Stimulated activated CD4-positive, alpha-beta T cell treated with anti-CD3 and anti-CD28 coated beads, Interleukin-15, amount 100 ng/mL, for 1 hour (primary cell): Measurements from ENCODE around the gene EIF3A.
A peak's percentile ranks its signal among the peaks of the same experiment; 100 is the strongest.
"Not testable (repeated sequence)": the region's sequence is repeated elsewhere in the genome, so short reads cannot be mapped to it uniquely, and the experiment has no call there.

Source experiments
- DNase-seq, 2 donors: peaks; one replicate each; pipeline ENCODE4 v3.0.0-alpha.2; 2020; ENCODE audit warnings: low read depth in 1 of 2, low spot score in 1 of 2

EIF3A gene

DNA sequence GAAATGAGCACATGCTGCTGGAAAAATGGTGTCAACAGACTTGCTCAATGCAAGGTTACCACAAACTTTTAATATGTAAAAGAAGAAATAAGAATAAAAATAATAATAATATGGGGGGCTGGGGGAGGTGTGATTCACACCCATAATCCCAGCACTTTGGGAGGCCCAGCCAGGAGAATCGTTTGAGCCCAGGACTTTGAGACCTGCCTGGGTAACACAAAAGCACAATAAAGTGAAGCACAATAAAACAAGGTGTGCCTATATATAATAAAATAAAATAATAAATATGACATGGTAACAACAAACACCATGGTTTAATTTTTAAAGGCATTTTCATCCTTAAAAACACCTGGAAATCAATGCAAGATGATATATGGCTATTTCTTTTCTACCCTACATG is 25.1 kb downstream of the EIF3A start:
- no peak for DNase-seq

DNA sequence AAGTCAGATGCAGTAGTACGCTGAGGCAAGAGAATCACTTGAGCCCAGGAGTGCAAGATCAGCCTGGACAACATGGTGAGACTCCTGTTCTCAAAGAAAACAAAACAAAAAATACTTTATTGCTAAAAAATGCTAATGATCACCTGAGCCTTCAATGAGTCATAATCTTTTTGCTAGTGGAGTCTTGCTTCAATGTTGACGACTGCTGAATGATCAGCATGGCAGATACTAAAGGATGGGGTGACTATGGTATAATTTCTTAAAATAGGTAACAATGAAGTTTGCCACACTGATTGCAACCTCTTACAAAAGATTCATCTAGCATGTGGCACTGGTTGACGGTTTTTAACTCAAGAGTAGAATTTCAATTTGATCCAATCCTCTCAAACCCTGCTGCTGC is 28.8 kb downstream of the EIF3A start:
- no peak for DNase-seq

DNA sequence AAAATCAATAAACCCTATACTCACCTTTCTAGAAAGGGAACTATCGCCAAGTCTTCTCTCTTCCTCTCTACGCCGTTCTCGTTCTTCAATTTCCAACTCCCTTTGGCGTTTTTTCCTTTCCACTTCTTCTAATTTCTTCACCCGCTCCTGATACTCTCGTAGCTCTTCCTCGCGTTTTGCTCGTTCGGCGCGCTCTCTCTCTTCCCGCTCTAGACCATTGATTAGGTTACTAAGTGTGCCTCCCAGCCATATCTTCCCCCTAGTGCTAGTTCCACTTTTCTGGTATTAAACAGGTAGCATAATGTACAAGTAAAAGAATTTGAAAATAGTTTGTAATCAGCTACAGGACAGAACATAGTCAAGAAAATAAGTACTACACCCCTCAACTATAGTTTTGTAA is 30.8 kb downstream of the EIF3A start:
- no peak for DNase-seq

DNA sequence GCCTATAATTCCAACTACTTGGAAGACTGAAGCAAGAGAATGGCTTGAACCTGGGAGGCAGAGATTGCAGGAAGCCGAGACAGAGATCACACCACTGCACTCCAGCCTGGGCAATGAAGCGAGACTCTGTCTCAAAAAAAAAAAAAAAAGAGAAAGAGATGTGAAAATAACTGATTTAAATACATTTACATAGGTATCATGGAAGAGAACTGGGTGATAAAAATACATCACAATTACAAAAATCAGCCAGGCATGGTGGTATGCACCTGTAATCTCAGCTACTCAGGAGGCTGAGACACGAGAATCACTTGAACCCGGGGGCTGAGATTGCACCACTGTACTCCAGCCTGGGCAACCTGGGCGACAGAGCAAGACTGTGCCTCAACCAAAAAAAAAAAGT is 31.3 kb downstream of the EIF3A start:
- DNase-seq: no peak

DNA sequence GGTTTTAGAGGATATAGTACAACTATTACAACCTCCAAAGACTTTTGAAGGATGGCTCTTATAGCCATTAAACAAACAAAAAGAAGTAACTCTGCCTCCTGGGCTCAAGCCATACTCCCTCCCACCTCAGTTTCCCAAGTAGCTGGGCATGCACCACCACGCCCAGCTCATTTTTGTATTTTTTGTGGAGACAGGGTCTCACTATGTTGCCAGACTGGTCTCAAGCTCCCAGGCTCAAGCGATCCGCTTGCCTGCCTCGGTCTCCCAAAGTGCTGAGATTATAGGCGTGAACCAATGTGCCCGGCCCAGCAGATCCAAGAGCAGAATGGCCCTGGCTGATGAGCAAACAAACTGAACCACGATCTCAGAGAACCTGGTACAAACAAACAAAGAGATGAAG is 35.1 kb downstream of the EIF3A start:
- no peak for DNase-seq

DNA sequence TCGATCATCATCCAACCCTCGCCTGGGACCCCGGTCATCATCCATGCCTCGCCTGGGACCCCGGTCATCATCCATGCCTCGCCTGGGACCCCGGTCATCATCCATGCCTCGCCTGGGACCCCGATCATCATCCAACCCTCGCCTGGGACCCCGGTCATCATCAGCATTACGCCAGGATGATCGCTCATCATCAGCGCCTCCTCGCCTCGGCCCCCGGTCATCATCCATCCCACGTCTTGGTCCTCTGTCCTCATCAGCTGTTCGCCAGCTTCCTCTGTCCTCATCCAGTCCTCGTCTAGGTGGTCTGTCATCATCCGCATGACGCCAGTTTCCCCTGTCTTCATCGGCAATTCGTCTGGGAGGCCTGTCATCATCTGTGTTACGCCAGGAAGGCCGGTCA is 38.4 kb downstream of the EIF3A start:
- no peak for DNase-seq

DNA sequence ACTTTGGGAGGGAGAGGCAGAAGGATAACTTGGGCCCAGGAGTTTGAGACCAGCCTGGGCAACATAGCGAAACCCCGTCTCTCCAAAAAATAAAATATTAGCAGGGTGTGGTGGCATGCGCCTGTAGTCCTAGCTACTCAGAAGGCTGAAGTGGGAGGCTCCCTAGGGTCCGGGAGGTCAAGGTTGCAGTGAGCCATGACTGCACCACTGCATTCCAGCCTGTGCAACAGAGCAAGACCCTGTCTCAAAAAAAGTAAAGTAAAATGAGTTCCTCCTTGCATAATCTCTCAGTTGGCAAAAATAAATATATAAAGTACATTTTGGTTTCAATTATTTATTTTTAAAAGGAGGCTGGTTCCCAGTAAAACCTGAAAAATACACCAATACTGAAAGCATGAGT is 39.3 kb downstream of the EIF3A start:
- DNase-seq: no peak

DNA sequence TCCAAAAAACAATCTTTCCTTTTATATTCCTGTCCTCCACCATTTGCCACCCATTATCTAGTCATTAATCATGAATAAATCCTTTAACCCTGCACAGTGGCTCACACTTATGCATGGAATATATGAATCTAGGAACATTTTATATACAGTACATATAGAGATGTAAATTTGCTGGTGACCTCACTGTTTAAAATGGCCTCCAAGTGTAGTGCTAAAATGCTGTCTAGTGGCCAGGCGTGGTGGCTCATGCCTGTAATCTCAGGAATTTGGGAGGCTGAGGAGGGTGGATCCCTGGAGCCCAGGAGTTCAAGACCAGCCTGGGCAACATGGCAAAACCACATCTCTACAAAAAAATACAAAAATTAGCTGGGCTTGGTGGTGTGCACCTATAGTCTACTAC is 41.5 kb downstream of the EIF3A start:
- no peak for DNase-seq

DNA sequence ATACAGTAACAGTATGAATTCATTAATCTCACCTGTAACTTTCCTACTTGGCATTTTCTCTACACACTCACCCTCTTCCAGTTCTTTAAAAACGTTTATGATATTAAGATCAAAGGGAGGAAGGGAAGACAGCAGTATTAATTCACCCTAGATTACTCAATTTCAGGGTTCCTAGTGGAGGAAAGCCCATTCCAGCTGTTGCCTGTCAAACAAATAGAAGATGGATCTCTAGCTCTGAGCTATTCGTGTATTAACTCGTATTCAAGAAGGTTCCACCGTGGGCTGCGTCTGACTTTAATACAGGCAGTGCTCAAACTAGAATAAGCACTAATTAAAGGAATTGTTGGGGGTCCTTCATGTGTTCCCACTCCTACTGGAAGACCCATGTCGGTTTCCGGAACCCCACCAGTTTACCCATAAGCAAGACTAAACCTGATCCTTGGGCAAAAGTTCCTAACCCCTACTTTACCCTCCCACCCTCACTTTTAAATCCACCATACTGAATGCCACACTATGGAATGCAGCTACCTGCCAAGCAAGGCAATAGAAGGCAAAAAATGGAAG is 49.0 kb downstream of the EIF3A start:
- no peak for DNase-seq

DNA sequence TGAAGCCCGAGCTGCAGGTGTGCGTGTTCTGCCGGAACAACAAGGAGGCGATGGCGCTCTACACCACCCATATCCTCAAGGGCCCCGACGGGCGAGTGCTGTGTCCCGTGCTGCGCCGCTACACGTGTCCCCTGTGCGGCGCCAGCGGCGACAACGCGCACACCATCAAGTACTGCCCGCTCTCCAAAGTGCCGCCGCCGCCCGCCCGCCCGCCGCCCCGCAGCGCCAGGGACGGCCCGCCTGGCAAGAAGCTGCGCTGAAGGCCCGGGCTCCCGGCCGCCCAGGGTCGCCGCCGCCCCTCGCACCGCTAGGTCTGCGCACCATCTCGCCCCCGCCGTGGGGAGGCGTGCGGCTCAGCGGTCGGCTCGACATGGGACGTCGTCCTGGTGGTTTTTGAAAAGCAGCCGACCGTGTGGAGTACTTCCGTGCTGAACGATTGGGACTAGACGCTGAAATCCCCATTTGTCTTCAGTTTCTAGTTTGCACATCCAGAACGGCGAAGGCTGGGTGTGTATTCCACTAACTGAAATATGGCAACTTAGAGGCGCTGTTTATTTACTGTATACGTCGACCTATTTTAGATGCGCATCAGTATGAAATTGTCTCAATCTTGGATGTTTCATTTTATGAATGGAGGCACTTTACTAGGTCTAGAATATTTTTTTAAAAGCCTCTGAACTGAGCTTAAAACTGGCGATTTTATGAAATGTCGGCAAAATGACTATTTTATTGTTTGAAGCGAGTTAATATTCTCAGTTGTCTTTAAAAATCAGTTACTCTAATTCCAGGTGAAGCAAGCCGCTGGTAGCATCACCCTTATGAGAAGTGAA is 50.0 kb downstream of the EIF3A start:
- peak; percentile 16 to 26 for DNase-seq

DNA sequence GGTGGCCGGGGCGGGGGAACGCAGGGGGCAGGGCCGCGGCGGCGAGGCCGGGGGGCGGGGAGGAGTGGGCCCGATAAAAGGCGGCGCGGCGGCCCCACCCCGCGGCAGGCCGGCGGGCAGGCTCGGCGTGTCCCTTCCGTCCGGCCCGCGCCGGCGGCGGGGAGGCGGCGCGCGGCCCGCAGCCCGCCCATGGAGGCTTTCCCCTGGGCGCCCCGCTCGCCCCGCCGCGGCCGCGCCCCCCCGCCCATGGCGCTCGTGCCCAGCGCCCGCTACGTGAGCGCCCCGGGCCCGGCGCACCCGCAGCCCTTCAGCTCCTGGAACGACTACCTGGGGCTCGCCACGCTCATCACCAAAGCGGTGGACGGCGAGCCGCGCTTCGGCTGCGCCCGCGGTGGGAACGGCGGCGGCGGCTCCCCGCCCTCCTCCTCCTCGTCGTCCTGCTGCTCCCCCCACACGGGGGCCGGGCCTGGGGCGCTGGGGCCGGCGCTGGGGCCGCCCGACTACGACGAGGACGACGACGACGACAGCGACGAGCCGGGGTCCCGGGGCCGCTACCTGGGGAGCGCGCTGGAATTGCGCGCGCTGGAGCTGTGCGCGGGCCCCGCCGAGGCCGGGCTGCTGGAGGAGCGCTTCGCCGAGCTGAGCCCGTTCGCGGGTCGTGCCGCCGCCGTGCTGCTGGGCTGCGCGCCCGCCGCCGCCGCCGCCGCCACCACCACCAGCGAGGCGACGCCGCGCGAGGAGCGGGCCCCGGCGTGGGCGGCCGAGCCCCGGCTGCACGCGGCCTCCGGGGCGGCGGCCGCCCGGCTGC is 50.8 kb downstream of the EIF3A start, which contains the start of gene NANOS1:
Gene NANOS1, plus strand, starts transcription at position 102 of the 808 bp plus-strand sequence. Its CDS starts 88 bp downstream, at position 190.
- peak in 1 of 2 donors; percentile 5 for DNase-seq

DNA sequence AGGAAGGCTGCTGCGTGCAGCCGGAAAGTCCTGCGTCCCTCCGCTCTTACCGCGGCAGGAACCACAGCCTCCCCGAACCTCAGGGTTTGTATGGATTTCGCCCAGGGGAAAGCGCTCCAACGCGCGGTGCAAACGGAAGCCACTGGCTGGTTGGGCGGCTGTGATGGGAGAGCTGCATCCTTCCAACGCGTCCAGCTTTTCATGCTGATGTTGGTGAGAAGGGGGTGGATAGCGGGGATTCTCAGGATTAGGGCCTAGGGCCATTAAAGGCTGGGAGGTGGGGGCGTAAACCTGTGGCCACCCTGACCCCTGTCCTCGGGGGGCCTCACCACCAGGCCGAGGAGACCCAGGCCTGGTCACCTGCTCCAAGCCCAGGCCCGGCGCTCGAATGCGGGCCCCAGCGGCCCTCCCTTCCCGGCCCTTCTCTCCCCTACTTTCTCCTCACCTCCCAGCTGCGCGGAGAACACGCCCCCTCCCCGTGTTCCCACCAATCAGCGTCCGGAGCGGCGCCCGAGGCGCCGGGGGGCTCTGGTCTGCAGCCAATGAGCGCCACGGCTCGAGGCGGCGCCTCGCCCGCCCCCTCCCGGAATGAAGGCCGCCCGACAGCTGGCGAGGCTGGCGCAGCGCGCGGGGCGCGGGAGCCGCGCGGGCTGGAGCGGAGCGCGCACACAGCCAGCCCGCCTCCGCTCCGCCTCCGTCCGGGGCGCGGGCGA is 51.6 kb downstream of the EIF3A start:
- peak; percentile 60 to 69 for DNase-seq

DNA sequence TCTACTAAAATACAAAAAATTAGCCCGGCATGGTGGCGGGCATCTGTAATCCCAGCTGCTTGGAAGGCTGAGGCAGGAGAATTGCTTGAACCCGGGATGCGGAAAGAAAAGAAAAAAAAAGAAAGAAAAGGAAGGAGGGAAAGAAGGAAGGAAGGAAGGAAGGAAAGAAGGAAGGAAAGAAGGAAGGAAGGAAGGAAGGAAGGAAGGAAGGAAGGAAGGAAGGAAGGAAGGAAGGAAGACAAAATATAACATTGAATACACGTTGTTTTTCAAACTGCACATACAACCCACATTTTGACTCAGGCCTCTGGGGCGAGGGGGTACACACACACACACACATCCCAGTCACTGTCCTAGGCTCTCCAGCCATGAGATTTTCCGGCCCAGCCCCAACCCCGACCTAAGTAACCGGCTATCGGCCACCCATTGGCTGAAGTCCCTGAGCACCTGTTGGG is 52.1 kb downstream of the EIF3A start:
- not testable (repeated sequence) for DNase-seq

DNA sequence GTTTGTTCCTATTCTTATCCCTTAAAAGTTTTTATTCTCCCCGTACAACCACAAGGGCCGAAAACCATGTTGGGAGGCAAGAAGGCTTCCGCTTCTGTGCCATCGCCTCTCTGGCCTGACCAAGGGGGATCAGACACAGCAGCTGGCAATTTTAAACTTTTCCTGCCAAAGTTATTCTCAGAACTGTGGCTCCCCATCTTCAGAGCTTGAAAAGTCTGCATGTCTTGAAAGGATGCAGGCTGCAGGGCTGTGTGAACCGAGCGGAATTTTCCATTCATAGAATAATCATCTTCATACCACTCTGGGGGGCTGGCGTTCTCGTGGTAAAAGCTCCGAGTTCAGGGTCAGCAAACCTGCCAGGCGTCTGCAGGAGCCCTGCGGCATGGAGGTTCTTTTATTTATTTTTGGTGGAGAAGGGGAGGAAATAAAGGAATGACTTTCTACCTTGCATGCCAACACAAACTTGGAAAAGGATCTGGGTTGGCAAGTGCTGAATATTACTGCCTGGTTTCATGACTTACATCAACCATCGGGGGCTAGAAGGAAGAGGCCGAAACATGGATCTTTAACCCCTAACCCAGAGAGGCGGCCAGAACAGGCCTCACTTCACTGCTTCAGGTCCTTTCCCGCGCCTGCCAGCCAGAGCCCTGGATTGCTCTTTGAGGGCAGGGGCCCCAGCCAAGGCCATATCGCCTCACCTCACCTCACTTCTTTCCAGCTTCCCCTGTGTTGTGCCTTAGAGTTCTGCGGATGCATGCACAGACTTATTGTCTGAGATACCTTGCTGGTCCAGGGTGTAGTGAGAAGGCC is 54.1 kb downstream of the EIF3A start:
- no peak for DNase-seq

DNA sequence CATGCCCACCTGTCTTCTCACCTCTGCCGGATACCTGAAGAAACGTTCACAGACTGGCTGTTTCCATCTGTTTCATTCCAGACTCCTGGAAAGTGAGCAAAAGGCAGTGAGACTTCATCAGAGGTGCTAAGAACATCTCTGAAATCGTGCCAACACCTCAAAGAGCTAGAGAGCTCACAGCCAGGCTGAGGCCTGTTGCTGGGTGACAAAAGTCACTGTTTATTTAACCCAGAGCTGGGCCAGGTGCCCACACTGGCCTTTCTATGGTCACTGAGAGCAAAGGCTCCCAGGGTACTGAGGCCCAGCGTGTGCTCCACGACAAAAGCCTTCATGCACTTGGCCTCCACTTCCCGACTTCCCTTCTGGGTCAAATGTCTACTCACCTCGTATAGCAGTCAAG is 54.8 kb downstream of the EIF3A start:
- no peak for DNase-seq

DNA sequence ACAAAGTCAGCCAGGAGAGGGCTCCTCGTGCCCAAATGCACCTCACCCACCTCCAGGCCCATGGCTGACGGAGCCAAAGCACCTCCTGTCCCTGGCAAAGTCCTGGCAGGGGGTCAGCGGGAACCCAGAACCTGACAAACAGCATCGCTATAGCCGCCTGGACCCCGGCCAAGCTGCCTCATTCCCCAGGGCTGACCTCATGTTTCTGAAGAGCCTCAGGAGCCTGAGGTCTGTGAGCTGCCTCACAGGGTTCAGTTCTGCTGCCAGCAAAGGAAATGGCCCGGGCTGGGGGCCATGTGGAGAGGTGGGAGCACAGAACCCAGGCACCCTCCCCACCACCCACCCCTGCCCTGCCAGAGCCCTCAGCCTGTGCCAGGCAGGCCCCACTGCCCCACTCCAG is 55.3 kb downstream of the EIF3A start:
- DNase-seq: no peak

DNA sequence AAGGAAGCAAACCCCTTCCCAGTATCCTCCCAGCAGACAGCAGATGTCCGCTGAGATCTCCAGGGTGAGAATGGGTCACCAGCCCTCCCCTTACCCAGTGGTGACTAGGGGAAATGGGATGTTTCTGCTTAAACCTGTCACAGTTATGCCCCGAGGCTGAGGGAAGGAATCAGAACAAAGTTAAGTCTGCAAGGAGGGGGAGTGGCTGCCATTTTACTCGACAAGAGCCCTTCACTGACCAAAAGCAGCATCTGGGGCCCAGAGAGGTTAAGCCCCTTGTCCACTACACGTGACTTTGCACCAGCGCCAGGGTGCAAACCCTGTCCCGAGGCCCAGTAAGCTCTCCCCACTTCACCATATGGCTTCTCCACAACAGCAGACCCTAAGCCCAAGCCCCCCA is 55.7 kb downstream of the EIF3A start:
- DNase-seq: no peak

DNA sequence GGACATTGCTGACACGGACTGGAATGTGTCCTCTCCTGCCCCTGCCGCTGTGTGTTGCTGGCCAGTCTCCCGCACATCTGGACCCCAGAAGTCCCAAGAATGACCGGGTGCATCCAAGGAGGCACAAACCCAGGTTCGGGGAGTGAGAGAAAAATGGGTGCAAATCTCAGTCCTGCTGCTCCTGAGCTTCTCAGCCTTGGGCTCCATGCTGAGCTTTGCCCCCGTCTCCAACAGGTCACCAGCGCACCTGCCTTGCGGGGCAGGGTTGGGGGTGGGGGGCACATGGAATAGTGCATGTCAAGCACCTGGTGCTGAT is 57.1 kb downstream of the EIF3A start:
- no peak for DNase-seq

DNA sequence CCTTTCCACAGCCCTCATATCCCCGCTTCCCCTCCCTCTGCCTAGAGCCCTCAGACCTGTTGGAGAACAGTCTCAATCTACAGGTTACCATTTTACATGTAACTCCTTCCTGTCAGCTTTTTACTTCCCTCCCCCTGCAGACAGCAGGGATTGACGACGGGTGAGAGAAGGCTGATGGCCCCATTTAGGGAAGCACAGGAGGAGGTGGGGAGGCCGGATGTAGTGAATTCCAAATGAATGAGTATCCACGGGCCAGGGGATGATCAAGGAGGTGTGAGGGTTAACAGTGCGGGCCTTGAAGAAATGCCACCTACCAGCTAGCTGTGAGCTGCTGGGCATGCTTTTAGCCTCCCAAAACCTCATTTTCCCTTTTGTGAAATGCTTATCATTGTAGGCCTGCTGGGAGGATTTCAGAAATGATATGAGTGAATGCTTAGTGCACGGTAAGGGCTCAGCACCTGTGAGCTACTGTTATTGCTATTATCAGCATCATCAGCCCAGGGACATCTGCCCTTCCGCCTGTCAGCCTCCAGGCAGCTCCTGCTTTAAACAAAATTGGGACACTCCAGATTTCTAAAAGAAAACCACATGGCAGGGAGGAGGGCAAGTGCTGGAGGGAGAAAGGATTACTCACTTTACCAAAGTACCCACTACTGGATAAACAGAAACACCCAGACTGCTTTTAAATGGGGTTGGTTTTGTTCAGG is 57.6 kb downstream of the EIF3A start:
- no peak for DNase-seq

DNA sequence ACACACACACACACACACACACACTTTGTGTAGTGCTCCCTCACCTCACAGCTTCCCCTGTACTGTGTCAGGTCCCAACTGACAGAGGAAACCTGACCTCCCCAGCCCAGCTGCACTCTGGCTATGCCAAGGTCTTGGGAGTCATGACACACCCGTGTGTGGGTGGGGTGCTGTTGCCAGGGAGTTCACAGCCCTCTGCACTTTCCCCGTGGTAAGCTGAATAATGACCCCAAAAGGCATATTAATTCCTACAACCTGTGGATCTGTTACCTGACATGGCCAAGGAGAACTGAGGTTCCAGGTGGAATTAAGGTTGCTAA is 60.0 kb downstream of the EIF3A start:
- no peak for DNase-seq
